ENCODE data around the gene RNF31.
A peak's percentile ranks its signal among the peaks of the same experiment; 100 is the strongest.

RNF31 gene

GRCh38 chr14:24147761-24148428, 597 bp downstream of the RNF31 start:
- H3K4me3 ChIP-seq (ENCODE audit: low read depth, low read length): peak overlapping the region; percentile 75
- no peak for TF ChIP-seq CTCF (IDR thresholded peaks at IDR 0.05; ENCODE audit: low read depth, low read length)

- H3K4me3 ChIP-seq (ENCODE audit: low read depth, low read length): no peak overlapping the region
- no peak for TF ChIP-seq CTCF (IDR thresholded peaks at IDR 0.05; ENCODE audit: low read depth, low read length)
Observed at GRCh38 chr14:24149302-24149969, 2.1 kb downstream of the RNF31 start.

- no peak overlapping the region for H3K4me3 ChIP-seq (ENCODE audit: low read depth, low read length)
- TF ChIP-seq CTCF (IDR thresholded peaks at IDR 0.05; ENCODE audit: low read depth, low read length): no peak
Observed at GRCh38 chr14:24150061-24150460, 2.8 kb downstream of the RNF31 start.

- H3K4me3 ChIP-seq (ENCODE audit: low read depth, low read length): no peak overlapping the region
- no peak for TF ChIP-seq CTCF (IDR thresholded peaks at IDR 0.05; ENCODE audit: low read depth, low read length)
Observed at GRCh38 chr14:24150567-24150966, 3.3 kb downstream of the RNF31 start.

- no peak for TF ChIP-seq CTCF (IDR thresholded peaks at IDR 0.05; ENCODE audit: low read depth, low read length)
- no peak overlapping the region for H3K4me3 ChIP-seq (ENCODE audit: low read depth, low read length)
Observed at GRCh38 chr14:24150993-24151392, 3.7 kb downstream of the RNF31 start.

GRCh38 chr14:24151404-24152080, 4.2 kb downstream of the RNF31 start:
- H3K4me3 ChIP-seq (ENCODE audit: low read depth, low read length): no peak overlapping the region
- no peak for TF ChIP-seq CTCF (IDR thresholded peaks at IDR 0.05; ENCODE audit: low read depth, low read length)

DNA sequence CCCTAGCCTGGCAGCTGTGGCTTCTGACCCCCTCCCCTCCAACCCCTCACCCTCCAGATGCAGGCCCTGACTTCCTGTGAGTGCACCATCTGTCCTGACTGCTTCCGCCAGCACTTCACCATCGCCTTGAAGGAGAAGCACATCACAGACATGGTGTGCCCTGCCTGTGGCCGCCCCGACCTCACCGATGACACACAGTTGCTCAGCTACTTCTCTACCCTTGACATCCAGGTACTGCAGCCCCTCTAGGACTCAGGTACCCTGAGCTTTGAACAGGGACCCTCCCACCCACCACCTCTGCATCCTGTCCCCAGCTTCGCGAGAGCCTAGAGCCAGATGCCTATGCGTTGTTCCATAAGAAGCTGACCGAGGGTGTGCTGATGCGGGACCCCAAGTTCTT, 7.8 kb downstream of the RNF31 start:
- TF ChIP-seq CTCF (IDR thresholded peaks at IDR 0.05; ENCODE audit: low read depth, low read length): no peak
- H3K4me3 ChIP-seq (ENCODE audit: low read depth, low read length): no peak overlapping the region
